NT2/D1 (cell line): Measurements from ENCODE around the gene CYFIP2.

ENCODE experiments used
- DNase-seq: peaks from one replicate; pipeline ENCODE4 v3.0.0-alpha.2; 2011; ENCODE audit warnings: low read depth, low spot score
- H3K27me3 ChIP-seq: 2 replicates; pipeline ENCODE4 v1.6.0; 2011; ENCODE audit warnings: mild to moderate bottlenecking; ENCODE audit not compliant: insufficient read length, insufficient read depth
- H3K36me3 ChIP-seq: 2 replicates; pipeline ENCODE4 v1.6.1; 2011; ENCODE audit warnings: mild to moderate bottlenecking, low read length, mixed read lengths; ENCODE audit not compliant: insufficient read depth, insufficient read length
- H3K4me1 ChIP-seq: 2 replicates; pipeline ENCODE4 v1.5.1; 2011; ENCODE audit not compliant: insufficient read depth, insufficient read length
- H3K4me3 ChIP-seq: 2 replicates; pipeline ENCODE4 v1.5.1; 2011; ENCODE audit warnings: low read depth; ENCODE audit not compliant: insufficient read length
- H3K9ac ChIP-seq: 2 replicates; pipeline ENCODE4 v1.6.0; 2011; ENCODE audit warnings: low read depth; ENCODE audit not compliant: insufficient read length
- H3K9me3 ChIP-seq: 2 replicates; pipeline ENCODE4 v1.5.1; 2011; ENCODE audit warnings: mild to moderate bottlenecking, low read length; ENCODE audit not compliant: insufficient read depth
- SUZ12 ChIP-seq: IDR thresholded peaks from 2 replicates; pipeline ENCODE4 v1.6.1; 2011; ENCODE audit not compliant: insufficient read length, insufficient read depth; ENCODE audit errors: extremely low read depth
- YY1 ChIP-seq: IDR thresholded peaks from 2 replicates; pipeline ENCODE4 v1.6.1; 2011; ENCODE audit not compliant: insufficient read length, insufficient read depth
- ZNF274 ChIP-seq: IDR thresholded peaks from 2 replicates; pipeline ENCODE4 v1.6.1; 2011; ENCODE audit warnings: mild to moderate bottlenecking, low read depth, low read length

Gene CYFIP2

DNA sequence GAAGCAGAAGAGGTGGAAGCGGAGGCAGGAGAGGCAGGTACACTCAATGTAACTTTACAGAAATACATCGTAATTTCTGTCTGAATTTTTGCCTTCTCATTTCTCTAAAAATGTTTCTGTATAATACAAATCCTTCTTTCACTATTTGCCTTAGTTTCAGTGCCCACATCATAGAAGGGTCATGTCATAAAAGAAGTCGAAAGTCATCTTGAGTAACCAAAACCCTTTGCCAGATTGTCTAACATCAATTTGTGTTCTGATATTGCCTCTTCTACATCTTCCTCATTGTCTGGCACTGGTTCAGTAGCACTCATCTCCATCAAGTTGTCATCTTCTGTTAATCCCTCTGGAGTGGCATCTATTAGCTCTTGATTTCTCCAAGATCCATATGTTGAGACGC lies 6.2 kb upstream of the CYFIP2 start:
- H3K4me3 ChIP-seq: no peak overlapping the region
- no peak overlapping the region for H3K9ac ChIP-seq
- no peak for DNase-seq
- no peaks in the 10 kb centered on the region for H3K4me1 ChIP-seq
- H3K27me3 ChIP-seq: peaks cover 9% of the 10 kb centered on the region
- TF ChIP-seq SUZ12 (no peak), ZNF274 (no peak), YY1 (no peak)
- no peaks in the 10 kb centered on the region for H3K36me3 ChIP-seq
- H3K9me3 ChIP-seq: no peaks in the 10 kb centered on the region

DNA sequence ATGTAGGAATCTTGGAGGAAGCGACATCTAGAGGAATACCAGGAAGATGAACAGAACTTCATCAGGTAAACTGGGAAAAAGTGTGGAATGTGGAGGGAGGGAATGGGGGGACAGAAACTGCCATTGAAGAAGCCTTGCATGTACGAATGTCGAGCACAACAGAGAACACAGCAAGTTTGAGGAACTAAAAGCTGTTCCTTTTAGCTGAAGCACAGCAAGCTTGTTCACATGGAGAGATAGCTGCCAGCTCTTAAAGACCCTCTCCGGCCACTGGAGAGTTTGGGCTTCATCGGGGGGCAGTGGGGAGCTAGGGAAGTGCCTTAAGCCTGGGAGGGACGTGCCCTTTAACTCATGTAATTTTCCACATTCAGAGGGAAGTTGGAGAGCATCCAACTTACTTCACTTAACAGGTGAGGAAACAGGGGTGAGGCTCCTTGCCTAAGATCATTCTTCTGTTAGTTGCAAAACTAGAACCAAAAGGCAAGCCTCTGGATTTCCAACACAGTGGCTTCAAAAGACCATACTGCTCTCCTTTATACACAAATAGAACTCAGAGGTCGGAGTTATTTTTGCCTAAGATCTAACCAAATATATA lies 2.3 kb upstream of the CYFIP2 start:
- Histone ChIP-seq H3K9ac (no peak overlapping the region), H3K36me3 (no peaks in the 10 kb centered on the region), H3K9me3 (no peaks in the 10 kb centered on the region), H3K27me3 (peaks cover 41% of the 10 kb centered on the region), H3K4me1 (peaks cover 3% of the 10 kb centered on the region), H3K4me3 (no peak overlapping the region)
- DNase-seq: no peak
- TF ChIP-seq YY1: no peak
- TF ChIP-seq ZNF274: no peak
- TF ChIP-seq SUZ12: no peak

DNA sequence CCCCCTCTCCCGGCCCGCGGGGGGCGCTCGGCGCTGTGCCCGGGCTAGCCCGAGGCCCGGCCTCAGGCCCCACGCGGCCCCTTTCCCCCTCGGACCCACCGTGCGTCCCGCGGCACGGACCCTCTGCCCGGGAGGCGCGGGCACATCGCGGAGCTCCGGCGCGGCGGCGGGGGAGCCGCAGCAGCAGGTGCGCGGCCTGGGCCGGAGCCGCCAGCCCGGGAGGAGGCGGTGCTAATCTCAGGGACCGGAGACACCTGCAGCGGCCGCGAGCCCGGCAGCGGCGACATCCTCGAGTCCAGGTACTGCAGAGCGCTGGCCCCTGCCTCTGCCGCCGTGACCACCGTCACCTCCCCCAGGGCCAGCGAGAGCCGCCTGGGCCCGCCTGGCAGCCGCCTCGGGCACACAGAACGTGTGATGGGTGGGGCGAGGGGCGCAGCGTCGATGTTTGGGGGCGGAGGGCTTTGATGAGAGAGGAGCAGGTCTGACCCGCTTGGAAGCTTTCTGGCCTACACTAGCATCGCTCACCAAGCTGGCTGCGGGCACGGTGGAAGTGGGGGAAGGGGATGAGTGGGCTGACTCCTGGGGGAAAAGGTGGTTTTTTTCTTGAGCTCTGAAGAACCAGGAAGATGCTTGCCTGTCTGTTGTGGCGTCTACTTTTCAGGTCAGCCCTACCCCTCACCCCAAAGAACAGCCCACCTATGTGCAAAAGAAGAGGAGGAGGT lies 524 bp downstream of the CYFIP2 start:
- Histone ChIP-seq H3K27me3 (peaks cover 41% of the 10 kb centered on the region), H3K36me3 (no peaks in the 10 kb centered on the region), H3K4me3 (peak overlapping the region; percentile 61), H3K9ac (peak overlapping the region; percentile 56), H3K9me3 (no peaks in the 10 kb centered on the region), H3K4me1 (peaks cover 3% of the 10 kb centered on the region)
- no peak for TF ChIP-seq ZNF274
- no peak for TF ChIP-seq SUZ12
- no peak for TF ChIP-seq YY1
- no peak for DNase-seq

DNA sequence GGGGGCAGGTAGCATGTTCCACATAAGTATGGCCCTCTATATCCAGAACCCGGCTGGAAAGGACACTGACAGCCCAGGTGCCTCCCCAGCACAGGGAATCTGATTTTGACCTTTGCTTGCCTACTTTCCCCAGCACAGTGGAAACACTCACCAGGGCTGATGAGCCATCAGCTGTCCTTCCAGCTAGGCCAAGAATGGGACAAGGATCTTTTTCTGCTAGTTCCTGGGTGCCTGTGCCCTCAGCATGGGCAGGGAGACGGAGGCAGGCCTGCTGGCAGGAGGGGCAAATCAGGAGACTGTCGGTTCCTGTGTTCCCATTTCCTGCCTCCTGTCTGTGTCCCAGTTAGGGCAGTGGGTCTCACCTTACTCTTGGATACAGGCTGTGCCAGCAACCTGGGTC lies 1.1 kb downstream of the CYFIP2 start:
- Histone ChIP-seq H3K9me3 (no peaks in the 10 kb centered on the region), H3K4me1 (peaks cover 3% of the 10 kb centered on the region), H3K4me3 (no peak overlapping the region), H3K9ac (peak overlapping the region; percentile 8), H3K27me3 (peaks cover 41% of the 10 kb centered on the region), H3K36me3 (no peaks in the 10 kb centered on the region)
- TF ChIP-seq YY1 (no peak), SUZ12 (no peak), ZNF274 (no peak)
- no peak for DNase-seq

DNA sequence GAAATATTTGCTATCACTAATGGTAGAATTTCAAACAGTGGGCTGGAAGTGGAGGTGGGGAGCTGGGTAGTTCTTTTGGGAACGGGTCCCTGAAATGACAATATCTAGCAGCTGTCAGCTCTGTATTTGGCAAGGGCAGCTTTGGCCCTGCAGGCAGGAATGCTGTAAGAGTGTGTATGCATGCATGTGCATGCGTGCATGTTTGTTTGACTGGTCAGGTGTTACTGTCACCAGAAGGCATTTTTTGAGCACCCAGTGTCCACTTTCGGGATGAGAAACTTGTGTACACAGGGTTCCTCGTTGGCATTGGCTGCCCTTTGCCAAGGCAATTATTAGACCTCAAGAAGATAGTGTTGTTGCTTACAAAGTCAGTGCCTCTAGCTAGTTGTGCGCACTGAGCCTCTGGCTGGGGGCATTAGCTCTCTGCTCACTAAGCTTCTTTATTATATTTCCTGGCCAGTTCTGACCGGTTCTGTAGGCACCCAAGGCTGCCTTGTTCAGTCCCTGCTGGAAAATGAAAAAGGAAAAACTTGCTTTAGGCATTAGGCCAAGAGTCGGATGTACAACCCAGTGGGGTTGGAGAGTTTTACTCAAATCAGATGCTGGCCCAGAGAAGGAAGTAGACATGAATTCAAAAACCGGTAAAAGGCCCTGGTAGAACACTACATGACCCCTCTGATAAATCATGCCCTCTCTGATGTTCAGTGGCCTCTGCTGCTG lies 2.0 kb downstream of the CYFIP2 start:
- TF ChIP-seq ZNF274 (no peak), YY1 (no peak), SUZ12 (no peak)
- Histone ChIP-seq H3K27me3 (peaks cover 41% of the 10 kb centered on the region), H3K4me1 (peaks cover 3% of the 10 kb centered on the region), H3K9me3 (no peaks in the 10 kb centered on the region), H3K9ac (no peak overlapping the region), H3K4me3 (no peak overlapping the region), H3K36me3 (no peaks in the 10 kb centered on the region)
- no peak for DNase-seq

DNA sequence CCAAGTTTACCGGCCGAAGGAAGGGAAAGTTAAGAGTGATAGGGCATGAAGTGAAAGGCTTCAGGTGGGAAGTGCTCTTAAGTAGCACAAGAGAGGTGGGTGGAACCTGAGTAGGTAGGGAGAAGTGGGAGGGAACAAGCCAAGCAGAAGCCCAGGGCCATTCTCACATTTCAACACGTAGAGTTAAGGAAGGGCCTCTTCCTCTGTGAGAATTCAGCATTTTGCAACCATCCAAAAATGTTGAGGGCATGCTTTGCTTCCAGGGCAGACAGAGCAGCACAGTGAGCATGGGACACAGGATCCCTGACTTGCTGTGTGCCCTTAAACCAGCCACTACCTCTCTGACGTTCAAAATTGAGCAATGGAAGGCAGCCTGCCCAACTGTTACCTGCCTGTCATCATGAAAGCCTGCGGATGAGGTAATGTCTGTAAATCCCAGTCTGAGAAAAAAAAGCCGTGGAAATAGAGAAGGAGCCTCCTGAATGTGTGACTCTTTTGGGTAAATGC lies 3.3 kb downstream of the CYFIP2 start:
- no peaks in the 10 kb centered on the region for H3K36me3 ChIP-seq
- H3K9me3 ChIP-seq: no peaks in the 10 kb centered on the region
- no peak for DNase-seq
- H3K27me3 ChIP-seq: peaks cover 36% of the 10 kb centered on the region
- H3K9ac ChIP-seq: no peak overlapping the region
- peaks cover 3% of the 10 kb centered on the region for H3K4me1 ChIP-seq
- H3K4me3 ChIP-seq: no peak overlapping the region
- TF ChIP-seq SUZ12: no peak

DNA sequence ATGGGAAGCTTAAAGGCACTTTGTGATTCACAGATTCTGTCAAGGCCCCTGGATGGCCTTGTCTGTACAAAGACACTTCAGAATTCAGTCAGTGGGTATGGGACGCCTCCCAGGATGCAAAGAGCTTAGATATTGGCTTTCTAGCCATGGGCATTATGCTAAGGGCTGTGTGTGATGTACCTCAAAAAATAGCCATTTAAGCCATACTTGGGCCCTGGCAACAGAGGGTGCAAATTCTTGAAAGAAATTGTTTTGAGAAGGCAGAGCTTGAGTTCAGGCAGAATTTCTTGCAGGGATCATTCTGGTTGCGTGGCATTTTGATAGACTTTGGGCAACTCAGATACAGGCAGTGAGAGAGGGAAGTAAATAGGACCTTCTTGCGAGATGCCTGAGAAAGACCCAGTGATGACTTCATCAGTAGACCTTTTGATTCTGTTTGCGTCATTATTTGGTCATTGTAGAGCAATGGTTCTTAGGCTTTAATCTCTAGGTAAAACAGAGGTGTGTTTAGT lies 3.9 kb downstream of the CYFIP2 start:
- TF ChIP-seq SUZ12 (no peak), YY1 (no peak)
- Histone ChIP-seq H3K27me3 (peaks cover 31% of the 10 kb centered on the region), H3K9me3 (no peaks in the 10 kb centered on the region), H3K4me1 (peaks cover 3% of the 10 kb centered on the region), H3K4me3 (no peak overlapping the region), H3K36me3 (no peaks in the 10 kb centered on the region), H3K9ac (no peak overlapping the region)
- no peak for DNase-seq

DNA sequence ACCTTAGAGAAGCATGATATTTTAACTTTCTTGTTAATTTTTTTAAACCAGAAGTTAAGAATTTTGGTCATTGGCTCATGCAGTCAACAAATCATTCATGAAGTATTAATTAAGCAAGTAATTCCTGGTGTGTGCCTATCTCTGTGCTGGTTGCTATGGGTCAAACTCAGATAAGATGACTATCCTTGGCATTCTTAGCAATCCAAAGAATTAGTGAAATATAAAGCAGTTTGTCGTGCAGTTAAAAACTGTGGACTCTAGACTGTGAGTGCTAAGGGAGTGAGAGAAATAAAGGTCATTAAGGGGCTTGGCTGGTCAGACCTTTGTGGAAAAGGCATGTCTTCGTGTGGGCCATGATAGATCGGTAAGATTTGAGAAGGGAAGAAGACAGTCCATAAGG lies 4.8 kb downstream of the CYFIP2 start:
- Histone ChIP-seq H3K9me3 (no peaks in the 10 kb centered on the region), H3K36me3 (no peaks in the 10 kb centered on the region), H3K9ac (no peak overlapping the region), H3K4me1 (peaks cover 3% of the 10 kb centered on the region), H3K4me3 (no peak overlapping the region), H3K27me3 (peaks cover 21% of the 10 kb centered on the region)
- no peak for DNase-seq
- TF ChIP-seq YY1 (no peak), SUZ12 (no peak), ZNF274 (no peak)
